Stomach smooth muscle (tissue), 2 donors: Measurements from ENCODE around the gene NTN3.

Experiments
- H3K27ac ChIP-seq: one replicate; pipeline ENCODE4 v1.7.0; 2013; ENCODE audit warnings: mild to moderate bottlenecking, low read length, inconsistent platforms
- H3K27me3 ChIP-seq, 2 donors: one replicate each; pipeline ENCODE4 v1.7.0; 2013; ENCODE audit warnings: low read length in 2 of 2; ENCODE audit not compliant: insufficient read depth in 2 of 2, control insufficient read depth in 1 of 2
- H3K36me3 ChIP-seq, 2 donors: one replicate each; pipeline ENCODE4 v1.7.0; 2013; ENCODE audit warnings: low read length in 2 of 2; ENCODE audit not compliant: control insufficient read depth in 2 of 2, insufficient read depth in 2 of 2
- H3K4me1 ChIP-seq: one replicate; pipeline ENCODE4 v1.7.0; 2013; ENCODE audit warnings: low read length; ENCODE audit not compliant: control insufficient read depth, insufficient read depth
- H3K4me3 ChIP-seq, 2 donors: one replicate each; pipeline ENCODE4 v1.7.0; 2013; ENCODE audit warnings: low read length in 2 of 2
- H3K9ac ChIP-seq, 2 donors: one replicate each; pipeline ENCODE4 v1.7.0; 2013; ENCODE audit warnings: low read length in 2 of 2, mild to moderate bottlenecking in 1 of 2
- H3K9me3 ChIP-seq, 2 donors: one replicate each; pipeline ENCODE4 v1.7.0; 2013; ENCODE audit warnings: low read length in 2 of 2; ENCODE audit not compliant: control insufficient read depth in 2 of 2
- donor health status: healthy.
- donor health status: Pancreatic carcinoma.

NTN3 gene

GRCh38 chr16:2497695-2498484 lies 26.8 kb downstream of the NTN3 start:
- Histone ChIP-seq H3K4me1 (peaks cover 33% of the 10 kb centered on the region), H3K27me3 (no peaks in the 10 kb centered on the region), H3K27ac (no peak overlapping the region), H3K9ac (no peak overlapping the region), H3K9me3 (no peaks in the 10 kb centered on the region), H3K4me3 (no peak overlapping the region), H3K36me3 (peaks cover 0 to 16% of the 10 kb centered on the region in 2 donors)

GRCh38 chr16:2498531-2499253 lies 27.6 kb downstream of the NTN3 start:
- peaks cover 0 to 16% of the 10 kb centered on the region in 2 donors for H3K36me3 ChIP-seq
- no peaks in the 10 kb centered on the region for H3K27me3 ChIP-seq
- no peak overlapping the region for H3K27ac ChIP-seq
- no peak overlapping the region for H3K9ac ChIP-seq
- peaks cover 33% of the 10 kb centered on the region for H3K4me1 ChIP-seq
- H3K4me3 ChIP-seq, result no peak overlapping the region
- no peaks in the 10 kb centered on the region for H3K9me3 ChIP-seq

- peaks cover 33% of the 10 kb centered on the region for H3K4me1 ChIP-seq
- H3K36me3 ChIP-seq, result peaks cover 0 to 16% of the 10 kb centered on the region in 2 donors
- H3K27me3 ChIP-seq, result no peaks in the 10 kb centered on the region
- no peak overlapping the region for H3K27ac ChIP-seq
- no peak overlapping the region for H3K9ac ChIP-seq
- H3K4me3 ChIP-seq, result no peak overlapping the region
- H3K9me3 ChIP-seq, result no peaks in the 10 kb centered on the region
These were observed 28.4 kb downstream of the NTN3 start for GRCh38 chr16:2499454-2499853.

- Histone ChIP-seq H3K27ac (no peak overlapping the region), H3K9me3 (no peaks in the 10 kb centered on the region), H3K4me1 (peaks cover 33% of the 10 kb centered on the region), H3K9ac (no peak overlapping the region), H3K27me3 (no peaks in the 10 kb centered on the region), H3K36me3 (peaks cover 0 to 16% of the 10 kb centered on the region in 2 donors), H3K4me3 (no peak overlapping the region)
These were observed 28.9 kb downstream of the NTN3 start for GRCh38 chr16:2499890-2500429.

- no peak overlapping the region for H3K27ac ChIP-seq
- no peak overlapping the region for H3K4me3 ChIP-seq
- H3K36me3 ChIP-seq, result peaks cover 0 to 16% of the 10 kb centered on the region in 2 donors
- H3K4me1 ChIP-seq, result peaks cover 33% of the 10 kb centered on the region
- no peak overlapping the region for H3K9ac ChIP-seq
- H3K27me3 ChIP-seq, result no peaks in the 10 kb centered on the region
- H3K9me3 ChIP-seq, result no peaks in the 10 kb centered on the region
These were observed 29.4 kb downstream of the NTN3 start for GRCh38 chr16:2500430-2500917.

GRCh38 chr16:2500918-2501750 lies 30.0 kb downstream of the NTN3 start:
- Histone ChIP-seq H3K27ac (peak overlapping the region; percentile 6), H3K9me3 (no peaks in the 10 kb centered on the region), H3K4me3 (peak overlapping the region; percentile 27 to 66), H3K4me1 (peaks cover 33% of the 10 kb centered on the region), H3K9ac (no peak overlapping the region), H3K27me3 (no peaks in the 10 kb centered on the region), H3K36me3 (peaks cover 0 to 14% of the 10 kb centered on the region in 2 donors)

- Histone ChIP-seq H3K9me3 (no peaks in the 10 kb centered on the region), H3K36me3 (peaks cover 0 to 3% of the 10 kb centered on the region in 2 donors), H3K27ac (no peak overlapping the region), H3K27me3 (no peaks in the 10 kb centered on the region), H3K9ac (no peak overlapping the region), H3K4me3 (peak overlapping the region in 1 of 2 donors; percentile 66), H3K4me1 (peaks cover 32% of the 10 kb centered on the region)
These were observed 31.1 kb downstream of the NTN3 start for GRCh38 chr16:2501946-2502895.

- Histone ChIP-seq H3K4me3 (no peak overlapping the region), H3K27ac (no peak overlapping the region), H3K27me3 (no peaks in the 10 kb centered on the region), H3K36me3 (no peaks in the 10 kb centered on the region), H3K9me3 (no peaks in the 10 kb centered on the region), H3K9ac (no peak overlapping the region), H3K4me1 (peaks cover 18% of the 10 kb centered on the region)
These were observed 34.6 kb downstream of the NTN3 start for GRCh38 chr16:2505695-2506094.

GRCh38 chr16:2507052-2507659 lies 36.1 kb downstream of the NTN3 start:
- Histone ChIP-seq H3K27me3 (no peaks in the 10 kb centered on the region), H3K27ac (no peak overlapping the region), H3K9ac (no peak overlapping the region), H3K4me3 (no peak overlapping the region), H3K4me1 (peaks cover 17% of the 10 kb centered on the region), H3K9me3 (no peaks in the 10 kb centered on the region), H3K36me3 (no peaks in the 10 kb centered on the region)
